Measurements from ENCODE around the gene PPP2R1A. TPM values are rescaled to one million over a fixed set of nuclear protein-coding genes. Genes with fewer than 3 reads are reported as not detected.

PPP2R1A gene
- polyA plus RNA-seq, 2 of the 4 experiments (the other 2 are of a cell fraction) = 144 to 145 TPM

DNA sequence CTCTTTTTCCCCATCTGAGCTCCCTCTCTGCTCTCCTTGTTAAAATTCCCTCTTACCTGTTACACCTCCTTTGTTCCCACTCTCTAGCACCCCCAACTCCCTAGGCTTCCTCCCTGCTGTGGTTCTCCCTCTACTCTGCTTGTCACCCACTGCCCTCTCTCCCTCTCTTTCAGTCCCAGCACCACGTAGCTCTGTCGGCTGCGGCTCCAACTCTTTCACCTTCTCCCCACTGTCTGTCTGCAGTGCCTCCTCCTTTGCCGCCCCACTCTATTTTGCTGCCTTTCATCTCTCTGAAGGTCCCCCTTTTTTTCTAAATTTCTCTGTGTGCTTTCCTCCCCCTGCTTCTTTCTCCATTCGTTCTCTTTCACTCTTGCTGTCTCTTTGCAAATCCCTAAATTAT, 19.5 kb upstream of the PPP2R1A start:
- TF ChIP-seq PHF8 (IDR thresholded peaks at IDR 0.05; ENCODE audit: borderline replicate concordance, low read depth) (no peak), MAFK (IDR thresholded peaks at IDR 0.05; ENCODE audit: partially characterized antibody) (no peak), JUN (IDR thresholded peaks at IDR 0.05) (no peak), FOXS1 (CRISPR knock-in tag; IDR thresholded peaks at IDR 0.05) (no peak), NPAS2 (CRISPR knock-in tag; IDR thresholded peaks at IDR 0.05; ENCODE audit: borderline replicate concordance) (no peak), ZC3H11A (IDR thresholded peaks at IDR 0.05) (no peak), ZSCAN20 (CRISPR knock-in tag; IDR thresholded peaks at IDR 0.05) (no peak), RARB (CRISPR knock-in tag; IDR thresholded peaks at IDR 0.05) (no peak)
- TF ChIP-seq, protein P1, sequence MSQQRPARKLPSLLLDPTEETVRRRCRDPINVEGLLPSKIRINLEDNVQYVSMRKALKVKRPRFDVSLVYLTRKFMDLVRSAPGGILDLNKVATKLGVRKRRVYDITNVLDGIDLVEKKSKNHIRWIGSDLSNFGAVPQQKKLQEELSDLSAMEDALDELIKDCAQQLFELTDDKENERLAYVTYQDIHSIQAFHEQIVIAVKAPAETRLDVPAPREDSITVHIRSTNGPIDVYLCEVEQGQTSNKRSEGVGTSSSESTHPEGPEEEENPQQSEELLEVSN (IDR thresholded peaks at IDR 0.05; ENCODE audit: borderline replicate concordance, low read depth) = no peak
- TF ChIP-seq, protein P2, sequence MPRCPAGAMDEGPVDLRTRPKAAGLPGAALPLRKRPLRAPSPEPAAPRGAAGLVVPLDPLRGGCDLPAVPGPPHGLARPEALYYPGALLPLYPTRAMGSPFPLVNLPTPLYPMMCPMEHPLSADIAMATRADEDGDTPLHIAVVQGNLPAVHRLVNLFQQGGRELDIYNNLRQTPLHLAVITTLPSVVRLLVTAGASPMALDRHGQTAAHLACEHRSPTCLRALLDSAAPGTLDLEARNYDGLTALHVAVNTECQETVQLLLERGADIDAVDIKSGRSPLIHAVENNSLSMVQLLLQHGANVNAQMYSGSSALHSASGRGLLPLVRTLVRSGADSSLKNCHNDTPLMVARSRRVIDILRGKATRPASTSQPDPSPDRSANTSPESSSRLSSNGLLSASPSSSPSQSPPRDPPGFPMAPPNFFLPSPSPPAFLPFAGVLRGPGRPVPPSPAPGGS (IDR thresholded peaks at IDR 0.05) = no peak
- ChIA-PET POLR2A (no interaction called here), CTCF (no interaction called here)
- H3K9me3 ChIP-seq = peaks cover 74% of the 10 kb centered on the region
- no peaks in the 10 kb centered on the region for H3K4me1 ChIP-seq
- ATAC-seq = 0 out of 6 replicates have a peak, but pooled peaks of 1 of the 2 experiments have one; percentile 18
- no peak overlapping the region; the same call in 2 of the 3 replicates for H3K4me2 ChIP-seq
- 91% methylated on average over 5 of the region's 5 CpGs for WGBS (ENCODE audit: missing lambda C conversion rate)
- no peak overlapping the region for H3K4me3 ChIP-seq
- no peak for FAIRE-seq
- no peak overlapping the region for H3K27ac ChIP-seq
- DNase-seq (ENCODE audit: low read depth in 1 of 2, low spot score in 1 of 2) = no peak

DNA sequence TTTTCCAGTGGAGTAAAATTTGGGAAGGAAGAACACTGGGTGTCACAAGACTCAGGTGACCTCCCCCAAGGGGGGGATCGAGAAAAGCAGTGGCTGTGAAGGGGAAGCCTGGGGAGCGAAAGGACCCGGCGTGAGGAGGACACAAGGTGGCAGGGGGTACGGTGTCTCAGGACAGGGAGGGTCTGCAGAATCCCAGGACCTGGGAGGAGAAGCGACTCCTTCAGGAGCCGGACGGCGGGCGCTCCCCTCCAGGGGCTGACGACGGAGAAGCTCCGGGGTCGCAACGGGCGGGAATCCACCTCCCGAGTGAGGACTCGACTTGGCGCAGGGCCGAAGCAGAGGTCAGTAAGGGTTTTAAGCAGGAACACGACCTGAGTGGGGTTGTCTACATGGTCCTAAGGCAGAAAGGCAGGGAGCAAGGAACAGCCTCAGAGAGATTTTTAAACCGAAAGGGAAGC, 19.0 kb upstream of the PPP2R1A start:
- H3K4me3 ChIP-seq = peak overlapping the region; percentile 58
- peak overlapping the region; percentile 56 to 70 for H3K27ac ChIP-seq
- H3K9me3 ChIP-seq = peaks cover 74% of the 10 kb centered on the region
- no peak for DNase-seq (ENCODE audit: low read depth in 1 of 2, low spot score in 1 of 2)
- TF ChIP-seq, protein P3, sequence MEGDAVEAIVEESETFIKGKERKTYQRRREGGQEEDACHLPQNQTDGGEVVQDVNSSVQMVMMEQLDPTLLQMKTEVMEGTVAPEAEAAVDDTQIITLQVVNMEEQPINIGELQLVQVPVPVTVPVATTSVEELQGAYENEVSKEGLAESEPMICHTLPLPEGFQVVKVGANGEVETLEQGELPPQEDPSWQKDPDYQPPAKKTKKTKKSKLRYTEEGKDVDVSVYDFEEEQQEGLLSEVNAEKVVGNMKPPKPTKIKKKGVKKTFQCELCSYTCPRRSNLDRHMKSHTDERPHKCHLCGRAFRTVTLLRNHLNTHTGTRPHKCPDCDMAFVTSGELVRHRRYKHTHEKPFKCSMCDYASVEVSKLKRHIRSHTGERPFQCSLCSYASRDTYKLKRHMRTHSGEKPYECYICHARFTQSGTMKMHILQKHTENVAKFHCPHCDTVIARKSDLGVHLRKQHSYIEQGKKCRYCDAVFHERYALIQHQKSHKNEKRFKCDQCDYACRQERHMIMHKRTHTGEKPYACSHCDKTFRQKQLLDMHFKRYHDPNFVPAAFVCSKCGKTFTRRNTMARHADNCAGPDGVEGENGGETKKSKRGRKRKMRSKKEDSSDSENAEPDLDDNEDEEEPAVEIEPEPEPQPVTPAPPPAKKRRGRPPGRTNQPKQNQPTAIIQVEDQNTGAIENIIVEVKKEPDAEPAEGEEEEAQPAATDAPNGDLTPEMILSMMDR (IDR thresholded peaks at IDR 0.05) = no peak
- TF ChIP-seq SMC3 (IDR thresholded peaks at IDR 0.05) (no peak), ZFP36 (IDR thresholded peaks at IDR 0.05; ENCODE audit: borderline replicate concordance, partially characterized antibody) (no peak), PHF8 (IDR thresholded peaks at IDR 0.05; ENCODE audit: borderline replicate concordance, low read depth) (no peak), HEYL (CRISPR knock-in tag; IDR thresholded peaks at IDR 0.05) (no peak), BHLHE40 (IDR thresholded peaks at IDR 0.05; ENCODE audit: low read depth, low read length) (no peak), MAFK (IDR thresholded peaks at IDR 0.05; ENCODE audit: partially characterized antibody) (no peak), FOSL2 (IDR thresholded peaks at IDR 0.05) (no peak), FOSL2 (CRISPR knock-in tag; IDR thresholded peaks at IDR 0.05) (no peak), EP300 (IDR thresholded peaks at IDR 0.05) (no peak)
- TF ChIP-seq, protein P4, sequence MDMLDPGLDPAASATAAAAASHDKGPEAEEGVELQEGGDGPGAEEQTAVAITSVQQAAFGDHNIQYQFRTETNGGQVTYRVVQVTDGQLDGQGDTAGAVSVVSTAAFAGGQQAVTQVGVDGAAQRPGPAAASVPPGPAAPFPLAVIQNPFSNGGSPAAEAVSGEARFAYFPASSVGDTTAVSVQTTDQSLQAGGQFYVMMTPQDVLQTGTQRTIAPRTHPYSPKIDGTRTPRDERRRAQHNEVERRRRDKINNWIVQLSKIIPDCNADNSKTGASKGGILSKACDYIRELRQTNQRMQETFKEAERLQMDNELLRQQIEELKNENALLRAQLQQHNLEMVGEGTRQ (IDR thresholded peaks at IDR 0.05) = no peak
- H3K4me2 ChIP-seq = peak overlapping the region; percentile 80
- WGBS (ENCODE audit: missing lambda C conversion rate) = 24% methylated on average over 22 of the region's 22 CpGs
- H3K4me1 ChIP-seq = no peaks in the 10 kb centered on the region
- ChIA-PET CTCF (no interaction called here), POLR2A (no interaction called here)
- no peak for FAIRE-seq
- ATAC-seq = peak; percentile 65

Data from A549 (cell line).